Bladder microvascular endothelial cell (primary cell): Measurements from ENCODE around the gene PLPPR4. TPM values are rescaled to one million over a fixed set of nuclear protein-coding genes. Genes with fewer than 3 reads are reported as not detected.

Experiments used
- total RNA-seq: library from RNA; depleted of rRNA; stranded (reverse); fragments of >200 nt; gene quantifications from 2 replicates; pipeline ENCODE4 v1.2.3, GENCODE V29; 2014

PLPPR4 gene
- 0.25 and 0.65 TPM in 2 replicates for total RNA-seq

DNA sequence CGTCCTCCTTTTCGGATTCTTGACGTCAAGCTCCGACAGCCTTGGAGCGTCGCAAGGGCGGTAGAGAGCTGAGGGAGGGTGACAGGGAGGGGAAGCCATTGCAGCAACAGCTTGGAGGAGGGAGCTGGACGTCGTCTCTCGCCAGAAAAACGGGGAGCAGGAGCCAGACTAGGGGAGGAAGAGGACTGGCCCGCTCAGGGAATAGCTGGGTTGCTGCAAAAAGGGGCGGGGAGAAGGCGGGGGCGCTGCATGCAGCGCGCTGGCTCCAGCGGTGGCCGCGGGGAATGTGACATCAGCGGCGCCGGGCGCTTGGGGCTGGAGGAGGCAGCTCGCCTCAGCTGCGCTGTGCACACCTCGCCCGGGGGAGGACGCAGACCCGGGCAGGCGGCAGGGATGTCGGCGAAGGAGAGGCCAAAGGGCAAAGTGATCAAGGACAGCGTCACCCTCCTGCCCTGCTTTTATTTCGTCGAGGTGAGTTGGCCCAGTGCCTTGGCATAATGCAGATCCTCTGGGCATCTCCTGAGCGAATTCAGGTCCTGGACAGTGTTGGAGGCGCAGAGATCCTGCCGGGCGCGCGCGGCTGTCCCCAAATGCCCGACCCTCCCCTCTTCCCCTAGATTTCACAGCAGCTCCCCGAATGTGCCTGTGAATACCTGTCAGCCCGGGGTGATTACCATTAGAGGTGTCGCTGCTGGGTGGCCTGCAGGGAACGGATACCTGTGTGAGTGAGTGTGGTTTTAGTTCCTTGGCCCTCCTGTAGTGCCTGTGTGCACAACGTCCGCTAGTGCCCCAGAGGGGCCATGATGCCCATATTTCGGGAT is at the start of gene PLPPR4:
Gene PLPPR4 (plus strand): TSS at position 292 of the 821 bp plus-strand sequence. CDS start 102 bp downstream, at position 394.

